ENCODE data around the gene ULK4.
"Not testable (repeated sequence)": the region's sequence is repeated elsewhere in the genome, so short reads cannot be mapped to it uniquely, and the experiment has no call there.

- not testable (repeated sequence) for TF ChIP-seq SCRT2 (tag by site-specific recombination; IDR thresholded peaks at IDR 0.05); ZNF555 (tag by site-specific recombination; conservative IDR thresholded peaks at IDR 0.05)
Observed at GRCh38 chr3:41860489-41860888, 101.4 kb downstream of the ULK4 start.
